Thyroid gland (tissue), 4 donors: ENCODE data around the gene CCDC187.

Experiments used
- POLR2A ChIP-seq, 2 donors: fragments of 450-650 bp; IDR thresholded peaks; one replicate each; pipeline ENCODE4 v1.6.1; 2017; ENCODE audit warnings: antibody characterized with exemption in 2 of 2, mild to moderate bottlenecking in 2 of 2, moderate library complexity in 1 of 2
- TF ChIP-seq, protein P1 (sequence below), 6 experiments: fragments of 200-600 bp in 3 of 6; fragments of 450-650 bp in 3 of 6; sonication (generic) in 3 of 6; IDR thresholded peaks; one replicate each; pipeline ENCODE4 v1.5.1; 2016 to 2019; ENCODE audit warnings: antibody characterized with exemption in 6 of 6, mild to moderate bottlenecking in 2 of 6, inconsistent platforms in 1 of 6, moderate library complexity in 1 of 6

DNA sequence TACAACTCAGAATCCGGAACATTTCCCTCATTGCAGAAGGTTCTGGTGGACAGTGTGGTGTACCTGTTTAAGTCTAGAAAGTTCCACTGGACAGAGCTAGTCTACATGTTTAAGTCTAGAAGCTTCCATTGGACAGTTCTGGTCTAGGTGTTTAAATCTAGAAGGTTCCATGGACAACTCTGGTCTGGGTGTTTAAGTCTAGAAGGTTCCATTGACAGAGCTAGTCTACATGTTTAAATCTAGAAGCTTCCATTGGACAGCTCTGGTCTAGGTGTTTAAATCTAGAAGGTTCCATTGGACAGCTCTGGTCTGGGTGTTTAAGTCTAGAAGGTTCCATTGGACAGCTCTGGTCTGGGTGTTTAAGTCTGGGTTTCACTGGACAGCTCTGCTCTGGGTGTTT lies 25.0 kb downstream of the CCDC187 start:
- TF ChIP-seq, protein P1, sequence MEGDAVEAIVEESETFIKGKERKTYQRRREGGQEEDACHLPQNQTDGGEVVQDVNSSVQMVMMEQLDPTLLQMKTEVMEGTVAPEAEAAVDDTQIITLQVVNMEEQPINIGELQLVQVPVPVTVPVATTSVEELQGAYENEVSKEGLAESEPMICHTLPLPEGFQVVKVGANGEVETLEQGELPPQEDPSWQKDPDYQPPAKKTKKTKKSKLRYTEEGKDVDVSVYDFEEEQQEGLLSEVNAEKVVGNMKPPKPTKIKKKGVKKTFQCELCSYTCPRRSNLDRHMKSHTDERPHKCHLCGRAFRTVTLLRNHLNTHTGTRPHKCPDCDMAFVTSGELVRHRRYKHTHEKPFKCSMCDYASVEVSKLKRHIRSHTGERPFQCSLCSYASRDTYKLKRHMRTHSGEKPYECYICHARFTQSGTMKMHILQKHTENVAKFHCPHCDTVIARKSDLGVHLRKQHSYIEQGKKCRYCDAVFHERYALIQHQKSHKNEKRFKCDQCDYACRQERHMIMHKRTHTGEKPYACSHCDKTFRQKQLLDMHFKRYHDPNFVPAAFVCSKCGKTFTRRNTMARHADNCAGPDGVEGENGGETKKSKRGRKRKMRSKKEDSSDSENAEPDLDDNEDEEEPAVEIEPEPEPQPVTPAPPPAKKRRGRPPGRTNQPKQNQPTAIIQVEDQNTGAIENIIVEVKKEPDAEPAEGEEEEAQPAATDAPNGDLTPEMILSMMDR (IDR thresholded peaks at IDR 0.05): no peak
- no peak for TF ChIP-seq POLR2A (IDR thresholded peaks at IDR 0.05)
